Smooth muscle cell (in vitro differentiated cells): Measurements from ENCODE around the gene CALD1. TPM values are rescaled to one million over a fixed set of nuclear protein-coding genes. Genes with fewer than 3 reads are reported as not detected.
A peak's percentile ranks its signal among the peaks of the same experiment; 100 is the strongest.
"Not testable (repeated sequence)": the region's sequence is repeated elsewhere in the genome, so short reads cannot be mapped to it uniquely, and the experiment has no call there.

ENCODE experiments used
- DNase-seq: peaks from one replicate; lab custom pipeline; 2025; ENCODE audit not compliant: unreplicated experiment; lab: John Stamatoyannopoulos, UW
- H2AFZ ChIP-seq: fragments of 200-600 bp; sonication (generic); 2 replicates; pipeline ENCODE4 v1.6.0; 2016; ENCODE audit warnings: antibody characterized with exemption, low read depth, mild to moderate bottlenecking
- H3F3A ChIP-seq: fragments of 200-600 bp; sonication (generic); 2 replicates; pipeline ENCODE4 v1.6.0; 2017; ENCODE audit warnings: antibody characterized with exemption, low read depth
- H3K27ac ChIP-seq: fragments of 200-600 bp; sonication (generic); 2 replicates; pipeline ENCODE4 v1.5.1; 2016; ENCODE audit warnings: low read depth, mild to moderate bottlenecking
- H3K27me3 ChIP-seq: fragments of 200-600 bp; sonication (generic); 2 replicates; pipeline ENCODE4 v1.6.1; 2016; ENCODE audit warnings: low read depth, mild to moderate bottlenecking
- H3K36me3 ChIP-seq: fragments of 200-600 bp; sonication (generic); 2 replicates; pipeline ENCODE4 v1.5.1; 2016; ENCODE audit warnings: low read depth
- H3K4me1 ChIP-seq: fragments of 200-600 bp; sonication (generic); 2 replicates; pipeline ENCODE4 v1.5.1; 2016; ENCODE audit warnings: low read depth
- H3K4me2 ChIP-seq: fragments of 200-600 bp; sonication (generic); 2 replicates; pipeline ENCODE4 v1.6.0; 2016; ENCODE audit warnings: mild to moderate bottlenecking
- H3K4me3 ChIP-seq: fragments of 200-600 bp; sonication (generic); 2 replicates; pipeline ENCODE4 v1.5.1; 2016; ENCODE audit warnings: mild to moderate bottlenecking
- H3K79me2 ChIP-seq: fragments of 200-600 bp; sonication (generic); 2 replicates; pipeline ENCODE4 v1.6.0; 2016; ENCODE audit warnings: low read depth, mild to moderate bottlenecking
- H3K9ac ChIP-seq: fragments of 200-600 bp; sonication (generic); 2 replicates; pipeline ENCODE4 v1.6.0; 2016; ENCODE audit warnings: low read depth
- H3K9me3 ChIP-seq: fragments of 200-600 bp; sonication (generic); replicated peaks from 2 replicates; pipeline ENCODE4 v1.5.1; 2016; ENCODE audit warnings: low read depth
- H4K20me1 ChIP-seq: fragments of 200-600 bp; sonication (generic); 2 replicates; pipeline ENCODE4 v1.6.0; 2016; ENCODE audit warnings: low read depth
- CTCF ChIP-seq: fragments of 200-600 bp; sonication (generic); IDR thresholded peaks from 2 replicates; pipeline ENCODE4 v1.5.1; 2017; ENCODE audit warnings: borderline replicate concordance, mild to moderate bottlenecking, antibody characterized with exemption; ENCODE audit not compliant: insufficient read depth, poor library complexity, severe bottlenecking
- WGBS: methylation state at CpG from one replicate; pipeline ENCODE4 v1.1.7; 2016; ENCODE audit warnings: low lambda C conversion rate; 5-methylcytosine and 5-hydroxymethylcytosine counted together
- polyA plus RNA-seq: library from polyadenylated mRNA; unstranded; fragments of >200 nt; fragmentation: Nextera tagmentation; extraction: Ambion mirVana; gene quantifications from 2 replicates; pipeline ENCODE4 v1.2.1, GENCODE V29; 2016
- total RNA-seq: library from RNA; depleted of rRNA; stranded (reverse); fragments of >200 nt; gene quantifications from 2 replicates; pipeline ENCODE4 v1.2.3, GENCODE V29; 2014

The CALD1 gene
- total and polyA plus RNA-seq, 2 experiments from 2014 or later: 948 to 1,552 TPM

- H2AFZ ChIP-seq: no peak overlapping the region
- no peak overlapping the region for H3K4me3 ChIP-seq
- no peaks in the 10 kb centered on the region for H3K4me1 ChIP-seq
- no peaks in the 10 kb centered on the region for H3K27me3 ChIP-seq
- H4K20me1 ChIP-seq: peaks cover 23% of the 10 kb centered on the region
- no peak overlapping the region for H3K4me2 ChIP-seq
- peak overlapping the region; percentile 35 for H3K27ac ChIP-seq
- 97% methylated on average over 3 of the region's 3 CpGs for WGBS
- H3F3A ChIP-seq: peaks cover 71% of the 10 kb centered on the region
- no peak overlapping the region for H3K9ac ChIP-seq
- TF ChIP-seq CTCF: no peak
- H3K36me3 ChIP-seq: peaks cover 54% of the 10 kb centered on the region
- peaks cover 2% of the 10 kb centered on the region for H3K79me2 ChIP-seq
- no peaks in the 10 kb centered on the region for H3K9me3 ChIP-seq
- no peak for DNase-seq
Measured at GRCh38 chr7:134966691-134967090, 187.3 kb downstream of the CALD1 start.

DNA sequence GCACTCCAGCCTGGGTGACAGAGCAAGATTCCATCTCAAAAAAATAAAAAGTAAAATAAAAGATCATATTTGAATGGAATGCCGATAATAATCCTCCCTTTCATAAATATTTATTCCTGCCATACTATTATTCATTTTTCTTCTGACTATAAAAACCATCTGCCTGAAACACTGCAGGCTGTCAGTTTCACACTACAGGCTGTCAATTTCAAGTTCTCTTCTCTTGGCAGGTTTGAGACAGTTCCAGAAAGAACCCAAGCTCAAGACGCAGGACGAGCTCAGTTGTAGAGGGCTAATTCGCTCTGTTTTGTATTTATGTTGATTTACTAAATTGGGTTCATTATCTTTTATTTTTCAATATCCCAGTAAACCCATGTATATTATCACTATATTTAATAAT, 188.7 kb downstream of the CALD1 start:
- peaks cover 40% of the 10 kb centered on the region for H3K36me3 ChIP-seq
- H3K27ac ChIP-seq: peak overlapping the region; percentile 35
- no peaks in the 10 kb centered on the region for H3K27me3 ChIP-seq
- H3K4me2 ChIP-seq: no peak overlapping the region
- H3K9ac ChIP-seq: no peak overlapping the region
- WGBS: 98% methylated on average over 4 of the region's 4 CpGs
- H3K9me3 ChIP-seq: no peaks in the 10 kb centered on the region
- DNase-seq: no peak
- H2AFZ ChIP-seq: no peak overlapping the region
- peaks cover 72% of the 10 kb centered on the region for H3F3A ChIP-seq
- no peaks in the 10 kb centered on the region for H3K4me1 ChIP-seq
- H3K4me3 ChIP-seq: no peak overlapping the region
- no peak for TF ChIP-seq CTCF
- no peaks in the 10 kb centered on the region for H3K79me2 ChIP-seq
- H4K20me1 ChIP-seq: peaks cover 19% of the 10 kb centered on the region

DNA sequence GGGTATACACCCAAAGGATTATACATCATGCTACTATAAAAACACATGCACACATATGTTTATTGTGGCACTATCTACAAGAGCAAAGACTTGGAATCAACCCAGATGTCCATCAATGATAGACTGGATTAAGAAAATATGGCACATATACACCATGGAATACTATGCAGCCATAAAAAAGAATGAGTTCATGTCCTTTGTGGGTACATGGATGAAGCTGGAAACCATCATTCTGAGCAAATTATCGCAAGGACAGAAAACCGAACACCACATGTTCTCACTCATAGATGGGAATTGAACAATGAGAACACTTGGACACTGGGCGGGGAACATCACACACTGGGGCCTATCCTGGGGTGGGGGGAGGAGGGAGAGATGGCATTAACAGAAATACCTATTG, 202.2 kb downstream of the CALD1 start:
- H3K4me2 ChIP-seq, H3K9me3 ChIP-seq, H3K79me2 ChIP-seq, H4K20me1 ChIP-seq, H3K4me1 ChIP-seq, H2AFZ ChIP-seq, DNase-seq, H3K27me3 ChIP-seq, H3K36me3 ChIP-seq, H3K4me3 ChIP-seq, H3K9ac ChIP-seq, H3K27ac ChIP-seq, H3F3A ChIP-seq: not testable (repeated sequence)
- WGBS: 100% methylated on average over 3 of the region's 3 CpGs

DNA sequence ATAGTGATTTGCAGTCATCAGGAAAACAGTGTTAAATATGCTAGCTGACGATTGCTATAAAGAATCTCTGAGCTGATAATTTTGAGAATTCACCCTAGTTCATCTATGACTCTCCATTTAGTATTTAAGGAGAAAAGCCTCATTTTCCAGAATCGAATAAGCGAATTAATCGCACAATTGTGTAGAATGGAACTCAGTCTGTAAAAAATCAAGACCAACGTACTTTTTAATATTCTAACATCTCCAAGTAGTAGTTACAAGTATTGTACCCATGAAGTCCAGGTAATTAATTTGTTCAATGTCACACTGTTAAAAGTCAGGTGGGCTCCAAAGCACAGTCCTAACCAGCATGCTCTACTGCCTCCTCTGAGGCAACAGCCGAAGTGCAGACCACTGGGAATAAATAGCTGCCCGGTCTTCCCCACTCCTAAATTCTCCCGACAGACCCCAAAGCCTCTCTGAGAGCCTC, 206.5 kb downstream of the CALD1 start:
- no peak for DNase-seq
- Histone ChIP-seq H3K4me1 (peaks cover 16% of the 10 kb centered on the region), H3K4me2 (peak overlapping the region; percentile 94), H2AFZ (peak overlapping the region; percentile 60), H3K27me3 (no peaks in the 10 kb centered on the region), H3K9ac (peak overlapping the region; percentile 79), H3K79me2 (peaks cover 29% of the 10 kb centered on the region), H3F3A (no peaks in the 10 kb centered on the region), H3K4me3 (peak overlapping the region; percentile 91), H4K20me1 (no peaks in the 10 kb centered on the region), H3K9me3 (no peaks in the 10 kb centered on the region), H3K36me3 (no peaks in the 10 kb centered on the region), H3K27ac (peak overlapping the region; percentile 33)
- WGBS: 61% methylated on average over 8 of the region's 8 CpGs
- TF ChIP-seq CTCF: no peak
